Ovary (tissue), 9 donors: Measurements from ENCODE around the gene DHX32. TPM values are rescaled to one million over a fixed set of nuclear protein-coding genes. Genes with fewer than 3 reads are reported as not detected.

ENCODE experiments used
- DNase-seq, 5 donors: peaks; one replicate each; pipeline ENCODE4 v3.0.0-alpha.2; 2019 to 2020
- H3K27ac ChIP-seq, 2 donors: fragments of 200-600 bp; one replicate each; pipeline versions ENCODE4 v1.5.1 to v1.8.0; 2019 to 2022
- H3K27me3 ChIP-seq: fragments of 200-600 bp; one replicate; pipeline ENCODE4 v1.8.0; 2022
- H3K36me3 ChIP-seq: fragments of 200-600 bp; sonication (generic); one replicate; pipeline ENCODE4 v1.5.1; 2019
- H3K4me1 ChIP-seq: one replicate; pipeline ENCODE4 v1.8.1; 2013; ENCODE audit warnings: mild to moderate bottlenecking, moderate library complexity; ENCODE audit not compliant: insufficient read depth
- H3K4me3 ChIP-seq: fragments of 200-600 bp; sonication (generic); one replicate; pipeline ENCODE4 v1.5.1; 2017
- H3K9me3 ChIP-seq, 2 donors: fragments of 200-600 bp in 1 of 2; sonication (generic) in 1 of 2; one replicate each; pipeline versions ENCODE4 v1.5.1 to v1.8.1; 2013 to 2019; ENCODE audit warnings: mild to moderate bottlenecking in 1 of 2, moderate library complexity in 1 of 2
- EP300 ChIP-seq: sonication (generic); formaldehyde crosslinking; IDR thresholded peaks from one replicate; pipeline ENCODE4 v1.6.1; 2017; ENCODE audit warnings: antibody characterized with exemption
- POLR2A ChIP-seq: fragments of 450-650 bp; IDR thresholded peaks from one replicate; pipeline ENCODE4 v1.6.1; 2017; ENCODE audit warnings: antibody characterized with exemption, mild to moderate bottlenecking, moderate library complexity
- WGBS, 3 donors: extraction: QIAGEN DNeasy Blood & Tissue Kit in 1 of 3; methylation state at CpG; one replicate each; pipeline versions ENCODE4 v1.1.5 to v1.1.7; 2013 to 2017; 5-methylcytosine and 5-hydroxymethylcytosine counted together
- intact Hi-C, 4 donors: fragments of 100-400 bp; cut with DNase I; formaldehyde crosslinking; loops; one replicate each; pipeline versions ENCODE4 v1.11.0 to v1.15.1; 2022 to 2023
- polyA plus RNA-seq, 2 donors: library from polyadenylated mRNA; stranded (reverse); fragments of 200-250 nt in 1 of 2; fragments of 350-450 nt in 1 of 2; fragmentation: Illumina TruSeq in 1 of 2; extraction: RNeasy Lipid Tissue Mini Kit (QIAGEN cat#74804) in 1 of 2; gene quantifications; one replicate each; pipeline ENCODE4 v1.2.3, GENCODE V29; 2013 to 2014
- total RNA-seq, 7 donors: library from RNA; depleted of rRNA in 2 of 7; stranded (reverse); fragments of >200 nt in 2 of 7; fragmentation: NEBNext Ultra II Directional in 3 of 7; extraction: Animal tissue kit (Norgen Biotek cat#: 25700) in 3 of 7; gene quantifications; one replicate each; pipeline versions ENCODE4 v1.1.0 to v1.2.4, GENCODE V29; 2016 to 2023
- TF ChIP-seq, protein P1 (sequence below), 3 donors: fragments of 450-650 bp in 2 of 3; fragments of 200-600 bp in 1 of 3; IDR thresholded peaks; one replicate each; pipeline versions ENCODE4 v1.5.1 to v1.8.0; 2016 to 2022; ENCODE audit warnings: antibody characterized with exemption in 3 of 3, mild to moderate bottlenecking in 1 of 3
- donor health status: DM: no; HTN: no; CAD: no; lungs with moderate emphysema.
- donor health status: DM: no; HTN: no; CAD: no.
- donor health status: Bipolar disorder and iron deficiency.
- donor health status: DM: yes; HTN: yes; CAD: no.
- donor health status: DM: no; HTN: no; CAD: no.
- donor health status: DM: yes; HTN: yes; CAD: no.

The DHX32 gene
- total and polyA plus RNA-seq, 9 donors: 17.1 to 36.5 (median 32.6) TPM

DNA sequence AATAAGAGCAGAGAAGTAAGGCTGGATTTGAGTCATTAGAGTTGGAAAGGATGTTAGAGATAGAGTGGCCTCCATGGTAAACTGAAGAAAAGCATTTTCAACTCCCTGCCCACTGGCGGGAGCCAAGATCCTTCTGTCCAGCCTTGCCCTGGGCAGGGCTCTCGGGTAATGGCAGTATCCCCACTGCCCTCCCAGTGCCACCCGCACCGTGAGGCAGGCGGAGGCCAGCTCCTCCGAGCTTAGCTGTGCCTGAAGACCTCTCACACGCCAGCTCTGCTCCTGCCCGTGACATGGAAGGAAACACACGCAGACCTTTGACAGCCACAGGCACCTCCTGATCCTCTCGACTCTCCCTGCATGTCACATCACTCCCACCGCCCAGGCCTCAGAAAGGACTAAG lies 35.5 kb downstream of the DHX32 start:
- intact Hi-C loops: no loop called here
- Histone ChIP-seq H3K27me3 (no peaks in the 10 kb centered on the region), H3K36me3 (no peaks in the 10 kb centered on the region), H3K4me1 (peaks cover 27% of the 10 kb centered on the region), H3K27ac (peak overlapping the region in 1 of 2 donors; percentile 63), H3K9me3 (no peaks in the 10 kb centered on the region), H3K4me3 (no peak overlapping the region)
- WGBS, 3 donors: 90 to 93% (median 92%) methylated on average over 11 of the region's 11 CpGs
- DNase-seq: no peak
- TF ChIP-seq, protein P1, sequence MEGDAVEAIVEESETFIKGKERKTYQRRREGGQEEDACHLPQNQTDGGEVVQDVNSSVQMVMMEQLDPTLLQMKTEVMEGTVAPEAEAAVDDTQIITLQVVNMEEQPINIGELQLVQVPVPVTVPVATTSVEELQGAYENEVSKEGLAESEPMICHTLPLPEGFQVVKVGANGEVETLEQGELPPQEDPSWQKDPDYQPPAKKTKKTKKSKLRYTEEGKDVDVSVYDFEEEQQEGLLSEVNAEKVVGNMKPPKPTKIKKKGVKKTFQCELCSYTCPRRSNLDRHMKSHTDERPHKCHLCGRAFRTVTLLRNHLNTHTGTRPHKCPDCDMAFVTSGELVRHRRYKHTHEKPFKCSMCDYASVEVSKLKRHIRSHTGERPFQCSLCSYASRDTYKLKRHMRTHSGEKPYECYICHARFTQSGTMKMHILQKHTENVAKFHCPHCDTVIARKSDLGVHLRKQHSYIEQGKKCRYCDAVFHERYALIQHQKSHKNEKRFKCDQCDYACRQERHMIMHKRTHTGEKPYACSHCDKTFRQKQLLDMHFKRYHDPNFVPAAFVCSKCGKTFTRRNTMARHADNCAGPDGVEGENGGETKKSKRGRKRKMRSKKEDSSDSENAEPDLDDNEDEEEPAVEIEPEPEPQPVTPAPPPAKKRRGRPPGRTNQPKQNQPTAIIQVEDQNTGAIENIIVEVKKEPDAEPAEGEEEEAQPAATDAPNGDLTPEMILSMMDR (IDR thresholded peaks at IDR 0.05): no peak
- no peak for TF ChIP-seq POLR2A
- no peak for TF ChIP-seq EP300

DNA sequence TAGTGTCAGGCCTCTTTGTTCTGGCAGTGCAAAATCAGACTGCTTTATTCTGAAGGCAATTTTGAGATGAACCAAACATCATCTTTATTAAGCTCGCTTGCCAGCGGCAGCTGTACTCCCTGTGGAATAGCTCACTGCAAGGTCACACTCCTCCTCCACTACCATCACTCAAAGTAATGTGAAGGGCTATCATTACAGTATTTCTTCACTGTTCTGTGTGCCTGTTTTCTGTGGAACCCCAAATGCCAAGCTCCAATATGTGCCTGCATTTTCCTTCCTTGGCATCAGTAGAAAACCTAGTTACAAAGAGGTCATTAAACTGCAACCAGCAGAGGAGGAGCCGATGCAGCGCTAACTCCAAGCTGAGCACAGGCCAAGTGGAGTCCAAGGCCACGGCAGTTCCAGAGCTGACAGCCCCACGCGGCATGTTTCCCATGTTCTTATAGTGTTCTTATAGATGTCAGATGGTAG lies 36.3 kb downstream of the DHX32 start:
- no peaks in the 10 kb centered on the region for H3K9me3 ChIP-seq
- H3K36me3 ChIP-seq: no peaks in the 10 kb centered on the region
- H3K27ac ChIP-seq: peak overlapping the region in 1 of 2 donors; percentile 63
- TF ChIP-seq POLR2A (no peak), EP300 (no peak)
- TF ChIP-seq, protein P1 (IDR thresholded peaks at IDR 0.05): no peak
- intact Hi-C loops: no loop called here
- no peaks in the 10 kb centered on the region for H3K27me3 ChIP-seq
- H3K4me1 ChIP-seq: peaks cover 21% of the 10 kb centered on the region
- 3 to 7% (median 4%) methylated on average over 7 of the region's 7 CpGs for WGBS, 3 donors
- DNase-seq: peak; percentile 37 to 69 (median 49)
- H3K4me3 ChIP-seq: no peak overlapping the region

DNA sequence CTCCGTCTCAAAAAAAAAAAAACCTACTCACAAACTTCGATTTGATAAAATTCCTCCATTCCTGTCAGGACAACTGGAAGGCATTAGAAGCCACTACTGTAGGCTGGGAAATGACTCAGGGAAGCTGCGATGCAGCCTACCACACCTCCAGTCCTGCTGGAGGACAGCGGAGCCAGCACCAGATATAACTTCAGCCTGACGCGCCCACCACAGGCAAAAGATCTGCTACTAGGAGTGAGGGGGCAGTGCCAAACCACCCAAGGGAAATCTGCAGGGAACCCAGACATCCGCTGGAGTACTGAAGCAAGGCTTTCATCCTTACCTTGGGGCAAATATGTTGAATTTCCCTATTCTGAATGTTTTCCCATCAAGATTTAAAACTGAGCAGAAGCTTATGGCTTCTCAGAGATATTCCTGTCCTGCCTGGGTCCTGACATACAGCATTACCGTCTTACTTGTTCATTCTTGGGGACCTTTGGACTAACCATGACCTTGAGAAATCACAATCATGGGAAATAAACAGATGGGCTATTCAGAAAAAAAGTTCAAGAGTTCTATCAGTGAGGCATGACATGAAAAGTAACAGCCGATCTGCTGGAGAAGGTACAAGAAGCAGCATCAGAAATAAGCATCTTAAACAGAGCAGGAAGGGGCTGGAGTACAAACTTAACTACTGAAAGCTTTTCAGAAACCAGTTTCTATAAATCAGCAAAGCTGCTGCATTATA lies 37.3 kb downstream of the DHX32 start:
- 40 to 55% (median 46%) methylated on average over 9 of the region's 9 CpGs for WGBS, 3 donors
- no peaks in the 10 kb centered on the region for H3K36me3 ChIP-seq
- H3K9me3 ChIP-seq: no peaks in the 10 kb centered on the region
- intact Hi-C loops: no loop called here
- H3K27ac ChIP-seq: peak overlapping the region; percentile 28 to 63
- DNase-seq: no peak
- TF ChIP-seq, protein P1 (IDR thresholded peaks at IDR 0.05): no peak
- TF ChIP-seq EP300: no peak
- no peak for TF ChIP-seq POLR2A
- H3K4me3 ChIP-seq: no peak overlapping the region
- peaks cover 18% of the 10 kb centered on the region for H3K4me1 ChIP-seq
- no peaks in the 10 kb centered on the region for H3K27me3 ChIP-seq

DNA sequence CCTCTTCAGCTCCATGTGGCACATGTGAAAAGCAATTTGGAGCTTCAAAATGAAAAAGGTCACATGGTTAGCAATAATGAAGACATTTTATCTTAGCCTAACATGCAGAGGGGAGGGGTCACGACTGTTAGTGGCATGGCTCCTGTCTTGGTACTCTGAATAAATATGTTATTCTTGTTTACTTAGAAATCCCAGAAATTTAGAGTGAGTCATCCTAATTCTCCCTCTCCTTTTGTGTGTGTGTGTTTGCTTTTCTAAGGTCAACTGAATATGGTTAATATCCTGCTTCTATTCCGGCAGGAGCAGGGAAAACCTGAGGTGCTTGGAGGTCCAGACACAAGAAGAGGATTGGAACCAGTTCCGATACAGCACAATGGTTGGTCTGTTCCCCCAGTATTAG lies 40.1 kb downstream of the DHX32 start:
- Histone ChIP-seq H3K4me1 (peaks cover 17% of the 10 kb centered on the region), H3K4me3 (no peak overlapping the region), H3K36me3 (no peaks in the 10 kb centered on the region), H3K9me3 (no peaks in the 10 kb centered on the region), H3K27me3 (no peaks in the 10 kb centered on the region), H3K27ac (no peak overlapping the region)
- 59 to 71% (median 69%) methylated on average over 3 of the region's 3 CpGs for WGBS, 3 donors
- TF ChIP-seq POLR2A (no peak), EP300 (no peak)
- TF ChIP-seq, protein P1 (IDR thresholded peaks at IDR 0.05): no peak
- intact Hi-C loops: no loop called here
- no peak for DNase-seq
